ENCODE measurements around the gene ZNF511. TPM values are rescaled to one million over a fixed set of nuclear protein-coding genes. Genes with fewer than 3 reads are reported as not detected.

Gene ZNF511
- total RNA-seq, 1 experiment from 2014 or later: 89.4 TPM

DNA sequence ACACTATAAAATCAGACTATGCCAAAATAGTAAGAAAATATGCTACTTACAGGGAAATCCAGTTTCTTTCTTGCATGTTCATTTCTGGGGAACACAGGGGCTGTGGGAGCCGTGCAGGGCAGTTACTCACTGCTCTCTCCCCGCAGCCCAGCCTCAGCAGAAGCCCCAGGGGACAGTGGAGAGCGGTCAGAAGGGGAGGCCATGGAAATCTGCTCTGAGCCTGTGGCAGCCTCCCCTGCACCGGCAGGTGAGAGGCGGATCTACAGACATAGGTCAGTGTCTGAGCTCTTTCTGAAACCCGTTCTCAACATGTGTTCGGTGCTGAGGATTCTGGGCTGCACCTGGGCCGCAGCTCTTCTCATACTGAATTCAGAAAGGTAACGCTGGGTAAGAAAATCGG is 2.9 kb downstream of the ZNF511 start:
- H4K8ac ChIP-seq (replicated peaks; ENCODE audit: insufficient read length, low read depth, low read length): no peak overlapping the region
- peaks cover 6% of the 10 kb centered on the region for H3K79me1 ChIP-seq (ENCODE audit: insufficient read depth, low read depth, low read length, poor library complexity, severe bottlenecking)
- H2AFZ ChIP-seq (ENCODE audit: low read length): no peak overlapping the region
- H4K5ac ChIP-seq (ENCODE audit: insufficient read length, low read depth, low read length): no peak overlapping the region
- H3K36me3 Mint-ChIP-seq (ENCODE audit: insufficient read depth in 1 of 3, low read depth in 3 of 3): peaks cover 4 to 34% (median 23%) of the 10 kb centered on the region in 3 experiments; a peak in 6 of 7 replicates
- H2BK120ac ChIP-seq (ENCODE audit: low read depth, low read length, poor library complexity, severe bottlenecking): no peak overlapping the region
- H2BK5ac ChIP-seq (ENCODE audit: insufficient read length, low read length): no peak overlapping the region
- H3K9ac ChIP-seq (ENCODE audit: extremely low read depth, insufficient read length, low read length): no peak overlapping the region
- no peak overlapping the region for H2BK12ac ChIP-seq (ENCODE audit: insufficient read length, low read depth, low read length)
- no CpG with 5 or more reads among the region's 10 CpGs for WGBS (ENCODE audit: extremely low coverage, insufficient read length, low lambda C conversion rate)
- peaks cover 2% of the 10 kb centered on the region for H3K27me3 Mint-ChIP-seq (ENCODE audit: low read depth)
- no peak overlapping the region for H4K91ac ChIP-seq (ENCODE audit: insufficient read length, low read depth, low read length)
- H3K9me3 ChIP-seq (ENCODE audit: control insufficient read depth, low read depth, low read length): no peaks in the 10 kb centered on the region
- H3K56ac ChIP-seq (ENCODE audit: insufficient read length, low read depth, low read length): no peak overlapping the region
- no peak overlapping the region for H2BK15ac ChIP-seq (ENCODE audit: low read depth, low read length)
- H3K4me1 ChIP-seq (ENCODE audit: insufficient read depth, low read length): no peaks in the 10 kb centered on the region
- no peak overlapping the region for H3K14ac ChIP-seq (ENCODE audit: insufficient read depth, low read length)
- no peaks in the 10 kb centered on the region for H3K27me3 ChIP-seq (ENCODE audit: insufficient read depth, low read length)
- peaks cover 11 to 15% of the 10 kb centered on the region in 2 experiments for H3K4me1 Mint-ChIP-seq
- peaks cover 7% of the 10 kb centered on the region; the same call in 1 of the 2 replicates for H3K79me2 ChIP-seq (ENCODE audit: insufficient read depth, low read length)
- H3K27ac Mint-ChIP-seq: no peak overlapping the region
- no peaks in the 10 kb centered on the region for H4K20me1 ChIP-seq (ENCODE audit: control insufficient read depth, insufficient read depth, insufficient read length)
- H3K23ac ChIP-seq (ENCODE audit: insufficient read length, low read depth, low read length): no peak overlapping the region
- peaks cover 9% of the 10 kb centered on the region for H3K23me2 ChIP-seq (ENCODE audit: insufficient read length, low read depth, low read length, poor library complexity, severe bottlenecking)
- TF ChIP-seq, protein P1, sequence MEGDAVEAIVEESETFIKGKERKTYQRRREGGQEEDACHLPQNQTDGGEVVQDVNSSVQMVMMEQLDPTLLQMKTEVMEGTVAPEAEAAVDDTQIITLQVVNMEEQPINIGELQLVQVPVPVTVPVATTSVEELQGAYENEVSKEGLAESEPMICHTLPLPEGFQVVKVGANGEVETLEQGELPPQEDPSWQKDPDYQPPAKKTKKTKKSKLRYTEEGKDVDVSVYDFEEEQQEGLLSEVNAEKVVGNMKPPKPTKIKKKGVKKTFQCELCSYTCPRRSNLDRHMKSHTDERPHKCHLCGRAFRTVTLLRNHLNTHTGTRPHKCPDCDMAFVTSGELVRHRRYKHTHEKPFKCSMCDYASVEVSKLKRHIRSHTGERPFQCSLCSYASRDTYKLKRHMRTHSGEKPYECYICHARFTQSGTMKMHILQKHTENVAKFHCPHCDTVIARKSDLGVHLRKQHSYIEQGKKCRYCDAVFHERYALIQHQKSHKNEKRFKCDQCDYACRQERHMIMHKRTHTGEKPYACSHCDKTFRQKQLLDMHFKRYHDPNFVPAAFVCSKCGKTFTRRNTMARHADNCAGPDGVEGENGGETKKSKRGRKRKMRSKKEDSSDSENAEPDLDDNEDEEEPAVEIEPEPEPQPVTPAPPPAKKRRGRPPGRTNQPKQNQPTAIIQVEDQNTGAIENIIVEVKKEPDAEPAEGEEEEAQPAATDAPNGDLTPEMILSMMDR (conservative IDR thresholded peaks at IDR 0.05): no peak
- no peak overlapping the region for H3K18ac ChIP-seq (ENCODE audit: insufficient read length, low read depth, low read length)
- no peak overlapping the region for H2AK5ac ChIP-seq (ENCODE audit: insufficient read length, low read length)
- H2BK20ac ChIP-seq (ENCODE audit: low read depth, low read length, poor library complexity, severe bottlenecking): no peak overlapping the region
- no peak overlapping the region for H3K27ac ChIP-seq (ENCODE audit: insufficient read length, low read depth, low read length)
- no peak overlapping the region for H3K4ac ChIP-seq (ENCODE audit: low read depth, low read length)
- no peak overlapping the region for H3K4me2 ChIP-seq (ENCODE audit: insufficient read depth, insufficient read length, low read length)
- DNase-seq: no peak
- H3K9me3 Mint-ChIP-seq: no peaks in the 10 kb centered on the region; a peak in 2 of 5 replicates
- no peak overlapping the region for H3T11ph ChIP-seq (ENCODE audit: low read length)
- no peak overlapping the region for H3K4me3 Mint-ChIP-seq
